ENCODE data around the gene IPO9. TPM values are rescaled to one million over a fixed set of nuclear protein-coding genes. Genes with fewer than 3 reads are reported as not detected.
A peak's percentile ranks its signal among the peaks of the same experiment; 100 is the strongest.

IPO9 gene
- total RNA-seq, 1 donor from 2014 or later = 47.1 TPM

GRCh38 chr1:201880928-201881571 is 52.1 kb downstream of the IPO9 start:
- DNase-seq (ENCODE audit: low spot score) = no peak
- Mint-ChIP-seq H3K4me3 (ENCODE audit: unreplicated experiment) (no peak overlapping the region), H3K36me3 (ENCODE audit: low read depth) (peaks cover 3% of the 10 kb centered on the region), H3K27ac (ENCODE audit: unreplicated experiment) (no peak overlapping the region), H3K4me1 (ENCODE audit: low read depth) (peaks cover 41% of the 10 kb centered on the region), H3K9me3 (ENCODE audit: low read depth) (no peaks in the 10 kb centered on the region), H3K27me3 (ENCODE audit: low read depth) (no peaks in the 10 kb centered on the region)
- TF ChIP-seq CTCF (IDR thresholded peaks at IDR 0.05) = no peak

- no peak for DNase-seq (ENCODE audit: low spot score)
- Mint-ChIP-seq H3K4me1 (ENCODE audit: low read depth) (peaks cover 41% of the 10 kb centered on the region), H3K4me3 (ENCODE audit: unreplicated experiment) (no peak overlapping the region), H3K36me3 (ENCODE audit: low read depth) (no peaks in the 10 kb centered on the region), H3K27ac (ENCODE audit: unreplicated experiment) (no peak overlapping the region), H3K9me3 (ENCODE audit: low read depth) (no peaks in the 10 kb centered on the region), H3K27me3 (ENCODE audit: low read depth) (no peaks in the 10 kb centered on the region)
- TF ChIP-seq CTCF (IDR thresholded peaks at IDR 0.05) = no peak
Measured at GRCh38 chr1:201881617-201882016, 52.7 kb downstream of the IPO9 start.

- TF ChIP-seq CTCF (IDR thresholded peaks at IDR 0.05) = peak; percentile 51
- Mint-ChIP-seq H3K9me3 (ENCODE audit: low read depth) (no peaks in the 10 kb centered on the region), H3K36me3 (ENCODE audit: low read depth) (no peaks in the 10 kb centered on the region), H3K27me3 (ENCODE audit: low read depth) (no peaks in the 10 kb centered on the region), H3K4me1 (ENCODE audit: low read depth) (peaks cover 47% of the 10 kb centered on the region), H3K27ac (ENCODE audit: unreplicated experiment) (peak overlapping the region; percentile 91), H3K4me3 (ENCODE audit: unreplicated experiment) (no peak overlapping the region)
- DNase-seq (ENCODE audit: low spot score) = no peak
Measured at GRCh38 chr1:201882665-201883132, 53.7 kb downstream of the IPO9 start.

- DNase-seq (ENCODE audit: low spot score) = no peak
- TF ChIP-seq CTCF (IDR thresholded peaks at IDR 0.05) = no peak
- Mint-ChIP-seq H3K9me3 (ENCODE audit: low read depth) (no peaks in the 10 kb centered on the region), H3K27ac (ENCODE audit: unreplicated experiment) (peak overlapping the region; percentile 91), H3K4me3 (ENCODE audit: unreplicated experiment) (no peak overlapping the region), H3K36me3 (ENCODE audit: low read depth) (no peaks in the 10 kb centered on the region), H3K4me1 (ENCODE audit: low read depth) (peaks cover 50% of the 10 kb centered on the region), H3K27me3 (ENCODE audit: low read depth) (no peaks in the 10 kb centered on the region)
Measured at GRCh38 chr1:201883266-201883665, 54.3 kb downstream of the IPO9 start.

GRCh38 chr1:201883786-201884185 is 54.8 kb downstream of the IPO9 start:
- Mint-ChIP-seq H3K4me1 (ENCODE audit: low read depth) (peaks cover 52% of the 10 kb centered on the region), H3K27me3 (ENCODE audit: low read depth) (no peaks in the 10 kb centered on the region), H3K4me3 (ENCODE audit: unreplicated experiment) (no peak overlapping the region)

More at GRCh38 chr1:201883786-201884185, 54.8 kb downstream of the IPO9 start:
- H3K9me3 Mint-ChIP-seq (ENCODE audit: low read depth) = no peaks in the 10 kb centered on the region
- no peaks in the 10 kb centered on the region for H3K36me3 Mint-ChIP-seq (ENCODE audit: low read depth)
- H3K27ac Mint-ChIP-seq (ENCODE audit: unreplicated experiment) = peak overlapping the region; percentile 91
- no peak for DNase-seq (ENCODE audit: low spot score)
- TF ChIP-seq CTCF (IDR thresholded peaks at IDR 0.05) = no peak
